GM06990 (cell line): Measurements from ENCODE around the gene TMEM123.

Experiments used
- DNase-seq: peaks from one replicate; pipeline ENCODE4 v3.0.0-alpha.2; 2011; ENCODE audit not compliant: insufficient read length; ENCODE audit errors: extremely low read depth
- H3K27me3 ChIP-seq: replicated peaks from 2 replicates; pipeline ENCODE4 v1.6.0; 2011; ENCODE audit warnings: low read length; ENCODE audit not compliant: control insufficient read depth, insufficient read depth
- H3K36me3 ChIP-seq: 2 replicates; pipeline ENCODE4 v1.5.1; 2011; ENCODE audit warnings: low read length; ENCODE audit not compliant: control insufficient read depth, insufficient read depth
- H3K4me3 ChIP-seq: replicated peaks from 2 replicates; pipeline ENCODE4 v1.5.1; 2011; ENCODE audit warnings: low read depth, mild to moderate bottlenecking, control low read depth, low read length
- TF ChIP-seq, protein P1 (sequence below): IDR thresholded peaks from 2 replicates; pipeline ENCODE4 v1.5.1; 2011; ENCODE audit warnings: low read length, control low read depth, mild to moderate bottlenecking, inconsistent platforms; ENCODE audit not compliant: insufficient read depth, poor library complexity, severe bottlenecking

Gene TMEM123

GRCh38 chr11:102470251-102470650, 17.7 kb upstream of the TMEM123 start:
- H3K36me3 ChIP-seq: no peaks in the 10 kb centered on the region
- H3K4me3 ChIP-seq: no peak overlapping the region
- TF ChIP-seq, protein P1, sequence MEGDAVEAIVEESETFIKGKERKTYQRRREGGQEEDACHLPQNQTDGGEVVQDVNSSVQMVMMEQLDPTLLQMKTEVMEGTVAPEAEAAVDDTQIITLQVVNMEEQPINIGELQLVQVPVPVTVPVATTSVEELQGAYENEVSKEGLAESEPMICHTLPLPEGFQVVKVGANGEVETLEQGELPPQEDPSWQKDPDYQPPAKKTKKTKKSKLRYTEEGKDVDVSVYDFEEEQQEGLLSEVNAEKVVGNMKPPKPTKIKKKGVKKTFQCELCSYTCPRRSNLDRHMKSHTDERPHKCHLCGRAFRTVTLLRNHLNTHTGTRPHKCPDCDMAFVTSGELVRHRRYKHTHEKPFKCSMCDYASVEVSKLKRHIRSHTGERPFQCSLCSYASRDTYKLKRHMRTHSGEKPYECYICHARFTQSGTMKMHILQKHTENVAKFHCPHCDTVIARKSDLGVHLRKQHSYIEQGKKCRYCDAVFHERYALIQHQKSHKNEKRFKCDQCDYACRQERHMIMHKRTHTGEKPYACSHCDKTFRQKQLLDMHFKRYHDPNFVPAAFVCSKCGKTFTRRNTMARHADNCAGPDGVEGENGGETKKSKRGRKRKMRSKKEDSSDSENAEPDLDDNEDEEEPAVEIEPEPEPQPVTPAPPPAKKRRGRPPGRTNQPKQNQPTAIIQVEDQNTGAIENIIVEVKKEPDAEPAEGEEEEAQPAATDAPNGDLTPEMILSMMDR: no peak
- DNase-seq: no peak
- H3K27me3 ChIP-seq: no peaks in the 10 kb centered on the region

GRCh38 chr11:102469196-102469821, 16.7 kb upstream of the TMEM123 start:
- Histone ChIP-seq H3K4me3 (no peak overlapping the region), H3K27me3 (no peaks in the 10 kb centered on the region), H3K36me3 (no peaks in the 10 kb centered on the region)
- no peak for DNase-seq
- TF ChIP-seq, protein P1: no peak

DNA sequence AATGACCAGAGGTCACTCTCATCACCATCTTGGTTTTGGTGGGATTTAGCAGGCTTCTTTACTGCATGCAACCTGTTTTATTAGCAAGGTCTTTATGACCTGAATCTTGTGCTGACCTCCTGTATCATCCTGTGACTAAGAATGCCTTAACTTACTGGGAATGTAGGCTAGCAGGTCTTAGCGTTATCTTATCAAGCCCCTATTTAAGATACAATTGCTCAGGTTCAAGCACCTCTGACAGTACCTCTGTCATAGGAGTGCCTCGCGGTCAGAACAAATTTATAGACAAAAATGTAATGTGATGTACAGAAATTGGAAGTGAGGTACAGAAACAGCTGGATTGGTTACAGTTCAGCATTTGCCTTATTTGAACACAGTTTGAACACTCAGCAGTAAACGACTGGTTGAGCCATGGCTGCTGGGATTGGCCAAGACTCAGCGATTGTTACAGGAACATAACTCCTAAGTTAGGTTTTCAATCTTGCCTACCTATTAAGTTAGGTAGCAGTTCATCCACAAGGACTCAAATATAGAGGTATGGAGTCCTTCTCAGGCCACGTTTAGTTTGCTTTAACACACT, 16.1 kb upstream of the TMEM123 start:
- Histone ChIP-seq H3K27me3 (no peaks in the 10 kb centered on the region), H3K4me3 (no peak overlapping the region), H3K36me3 (no peaks in the 10 kb centered on the region)
- TF ChIP-seq, protein P1: no peak
- DNase-seq: no peak

DNA sequence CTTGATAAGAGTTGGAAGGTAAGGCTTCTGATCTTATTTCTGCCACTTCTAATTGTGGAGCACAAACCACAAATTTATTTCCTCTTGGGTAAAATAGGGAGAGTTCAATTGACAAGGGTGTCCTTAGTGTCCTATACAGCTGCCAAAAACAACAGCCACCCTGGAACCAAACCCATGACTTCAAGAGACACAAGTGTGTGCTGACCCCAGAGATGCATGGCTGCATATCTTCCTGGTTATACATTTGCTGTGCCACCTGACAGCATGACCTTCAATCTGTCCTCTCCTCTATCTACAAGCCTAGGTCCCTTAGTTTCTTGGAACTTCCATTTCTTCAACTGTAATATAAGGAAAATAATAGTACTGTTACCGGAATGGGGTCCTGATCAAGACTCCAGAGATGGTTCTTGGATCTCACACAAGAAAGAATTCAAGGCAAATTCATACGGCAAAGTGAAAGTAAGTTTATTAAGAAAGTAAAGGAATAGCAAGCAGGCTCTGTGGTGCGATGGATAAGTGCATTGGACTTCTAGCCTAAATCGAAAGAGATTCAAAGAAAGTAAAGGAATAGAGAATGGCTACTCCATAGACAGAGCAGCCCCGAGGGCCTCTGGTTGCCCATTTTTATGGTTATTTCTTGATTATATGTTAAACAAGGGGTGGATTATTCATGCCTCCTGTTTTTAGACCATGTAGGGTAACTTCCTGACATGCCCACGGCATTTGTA, 15.5 kb upstream of the TMEM123 start:
- no peak overlapping the region for H3K4me3 ChIP-seq
- DNase-seq: no peak
- H3K36me3 ChIP-seq: no peaks in the 10 kb centered on the region
- TF ChIP-seq, protein P1: no peak
- no peaks in the 10 kb centered on the region for H3K27me3 ChIP-seq

- TF ChIP-seq, protein P1: no peak
- Histone ChIP-seq H3K4me3 (no peak overlapping the region), H3K36me3 (no peaks in the 10 kb centered on the region), H3K27me3 (no peaks in the 10 kb centered on the region)
- DNase-seq: no peak
Measured at GRCh38 chr11:102467080-102467708, 14.6 kb upstream of the TMEM123 start.
